Astrocyte (in vitro differentiated cells and primary cell): ENCODE results near the gene AZU1. TPM values are rescaled to one million over a fixed set of nuclear protein-coding genes. Genes with fewer than 3 reads are reported as not detected.

ENCODE experiments used
- DNase-seq: peaks from one replicate; pipeline ENCODE4 v3.0.0-alpha.2; 2010; ENCODE audit warnings: low read depth
- FAIRE-seq: peaks from 2 replicates; lab custom pipeline; 2011; peaks lifted over from hg19 to GRCh38; lab: Jason Lieb, UNC
- H2AFZ ChIP-seq: 2 replicates; pipeline ENCODE4 v1.6.0; 2012; ENCODE audit warnings: low read depth, low read length, inconsistent platforms
- H3K27ac ChIP-seq: 2 replicates; pipeline ENCODE4 v1.5.1; 2011; ENCODE audit warnings: low read depth, low read length, inconsistent platforms
- H3K27me3 ChIP-seq: 2 replicates; pipeline ENCODE4 v1.6.0; 2011; ENCODE audit warnings: low read length, inconsistent platforms; ENCODE audit not compliant: insufficient read depth
- H3K36me3 ChIP-seq: 2 replicates; pipeline ENCODE4 v1.5.1; 2011; ENCODE audit warnings: low read length, inconsistent platforms; ENCODE audit not compliant: insufficient read depth
- H3K4me1 ChIP-seq: 2 replicates; pipeline ENCODE4 v1.5.1; 2011; ENCODE audit warnings: low read length, inconsistent platforms; ENCODE audit not compliant: insufficient read depth
- H3K4me2 ChIP-seq: 2 replicates; pipeline ENCODE4 v1.6.0; 2012; ENCODE audit warnings: low read length, inconsistent platforms
- H3K4me3 ChIP-seq: 2 replicates; pipeline ENCODE4 v1.5.1; 2011; ENCODE audit warnings: low read depth, mild to moderate bottlenecking, low read length, inconsistent platforms; ENCODE audit not compliant: insufficient read depth
- H3K79me2 ChIP-seq: 2 replicates; pipeline ENCODE4 v1.6.0; 2012; ENCODE audit warnings: mild to moderate bottlenecking, low read length, inconsistent platforms; ENCODE audit not compliant: insufficient read depth
- H3K9ac ChIP-seq: 2 replicates; pipeline ENCODE4 v1.6.0; 2012; ENCODE audit warnings: mild to moderate bottlenecking, low read length, inconsistent platforms
- H3K9me3 ChIP-seq: 2 replicates; pipeline ENCODE4 v1.5.1; 2012; ENCODE audit warnings: low read depth, mild to moderate bottlenecking, low read length, inconsistent platforms; ENCODE audit not compliant: insufficient read depth
- H4K20me1 ChIP-seq: 2 replicates; pipeline ENCODE4 v1.6.0; 2012; ENCODE audit warnings: low read length, inconsistent platforms; ENCODE audit not compliant: insufficient read depth
- H3K27ac Mint-ChIP-seq: one replicate; pipeline ENCODE4 v1.8.0; 2021; ENCODE audit warnings: mild to moderate bottlenecking, mixed read lengths; ENCODE audit not compliant: unreplicated experiment
- H3K27me3 Mint-ChIP-seq: one replicate; pipeline ENCODE4 v1.8.0; 2021; ENCODE audit warnings: low read depth, mixed read lengths; ENCODE audit not compliant: unreplicated experiment
- H3K36me3 Mint-ChIP-seq: one replicate; pipeline ENCODE4 v1.8.0; 2021; ENCODE audit warnings: low read depth, mixed read lengths; ENCODE audit not compliant: unreplicated experiment
- H3K4me1 Mint-ChIP-seq: one replicate; pipeline ENCODE4 v1.8.0; 2021; ENCODE audit warnings: low read depth, mixed read lengths; ENCODE audit not compliant: unreplicated experiment
- H3K4me3 Mint-ChIP-seq: one replicate; pipeline ENCODE4 v1.8.0; 2021; ENCODE audit warnings: mild to moderate bottlenecking, moderate library complexity, mixed read lengths; ENCODE audit not compliant: unreplicated experiment
- H3K9me3 Mint-ChIP-seq: one replicate; pipeline ENCODE4 v1.8.0; 2021; ENCODE audit warnings: mild to moderate bottlenecking, mixed read lengths; ENCODE audit not compliant: unreplicated experiment
- CTCF ChIP-seq: IDR thresholded peaks from 2 replicates; pipeline ENCODE4 v1.5.1; 2011; ENCODE audit warnings: low read depth, mild to moderate bottlenecking, inconsistent platforms, low read length, moderate library complexity; ENCODE audit not compliant: insufficient read depth
- EZH2 ChIP-seq: IDR thresholded peaks from 2 replicates; pipeline ENCODE4 v1.6.1; 2012; ENCODE audit warnings: mild to moderate bottlenecking, low read length, inconsistent platforms; ENCODE audit not compliant: insufficient read depth
- total RNA-seq: library from RNA; stranded (reverse); gene quantifications from 2 replicates; pipeline ENCODE4 v1.2.1, GENCODE V29; 2021

Gene AZU1
- total RNA-seq, 1 donor from 2014 or later = 1.00 TPM

GRCh38 chr19:801030-801860 is 26.4 kb upstream of the AZU1 start:
- H2AFZ ChIP-seq = no peak overlapping the region
- no peaks in the 10 kb centered on the region for H3K9me3 Mint-ChIP-seq
- peak overlapping the region; percentile 84 for H3K27ac Mint-ChIP-seq
- H3K27me3 ChIP-seq = no peaks in the 10 kb centered on the region
- peak overlapping the region; percentile 91 for H3K4me2 ChIP-seq
- H4K20me1 ChIP-seq = peaks cover 83% of the 10 kb centered on the region
- H3K4me1 Mint-ChIP-seq = peaks cover 23% of the 10 kb centered on the region
- peak overlapping the region; percentile 24 for H3K27ac ChIP-seq
- peak overlapping the region; percentile 57 for H3K4me3 ChIP-seq
- H3K4me3 Mint-ChIP-seq = peak overlapping the region; percentile 68
- DNase-seq (no peak), FAIRE-seq (no peak)
- H3K9me3 ChIP-seq = no peaks in the 10 kb centered on the region
- no peaks in the 10 kb centered on the region for H3K27me3 Mint-ChIP-seq
- H3K79me2 ChIP-seq = peaks cover 85% of the 10 kb centered on the region
- peaks cover 37% of the 10 kb centered on the region for H3K4me1 ChIP-seq
- peaks cover 9% of the 10 kb centered on the region for H3K36me3 Mint-ChIP-seq
- TF ChIP-seq CTCF (no peak), EZH2 (no peak)
- H3K9ac ChIP-seq = peak overlapping the region; percentile 66
- peaks cover 22% of the 10 kb centered on the region for H3K36me3 ChIP-seq

- Histone ChIP-seq H3K9ac (peak overlapping the region; percentile 66), H3K4me3 (peak overlapping the region; percentile 57), H3K27me3 (no peaks in the 10 kb centered on the region), H4K20me1 (peaks cover 90% of the 10 kb centered on the region), H3K36me3 (peaks cover 28% of the 10 kb centered on the region), H3K9me3 (no peaks in the 10 kb centered on the region), H2AFZ (no peak overlapping the region), H3K27ac (peak overlapping the region; percentile 37), H3K4me1 (peaks cover 37% of the 10 kb centered on the region), H3K4me2 (peak overlapping the region; percentile 91), H3K79me2 (peaks cover 92% of the 10 kb centered on the region)
- no peak for TF ChIP-seq CTCF
- TF ChIP-seq EZH2 = no peak
- DNase-seq = peak; percentile 69
- H3K4me3 Mint-ChIP-seq = peak overlapping the region; percentile 57
- H3K27me3 Mint-ChIP-seq = no peaks in the 10 kb centered on the region
- H3K9me3 Mint-ChIP-seq = no peaks in the 10 kb centered on the region
- H3K4me1 Mint-ChIP-seq = peaks cover 19% of the 10 kb centered on the region
- no peak for FAIRE-seq
- H3K36me3 Mint-ChIP-seq = peaks cover 9% of the 10 kb centered on the region
- H3K27ac Mint-ChIP-seq = peak overlapping the region; percentile 84
Observed at GRCh38 chr19:801861-802497, 25.7 kb upstream of the AZU1 start.
